GF-D8 (cell line): ENCODE data around the gene DPH5.

Experiments used
- DNase-seq: peaks from one replicate; lab custom pipeline; 2025; lab: John Stamatoyannopoulos, UW

Gene DPH5

GRCh38 chr1:100941580-100942216 is 83.9 kb downstream of the DPH5 start:
- DNase-seq: no peak

- no peak for DNase-seq
Observed at GRCh38 chr1:100941098-100941527, 84.5 kb downstream of the DPH5 start.
